ENCODE results near the gene KRT33A. TPM values are rescaled to one million over a fixed set of nuclear protein-coding genes. Genes with fewer than 3 reads are reported as not detected.

Gene KRT33A
- total RNA-seq, 1 experiment from 2014 or later, result not detected

DNA sequence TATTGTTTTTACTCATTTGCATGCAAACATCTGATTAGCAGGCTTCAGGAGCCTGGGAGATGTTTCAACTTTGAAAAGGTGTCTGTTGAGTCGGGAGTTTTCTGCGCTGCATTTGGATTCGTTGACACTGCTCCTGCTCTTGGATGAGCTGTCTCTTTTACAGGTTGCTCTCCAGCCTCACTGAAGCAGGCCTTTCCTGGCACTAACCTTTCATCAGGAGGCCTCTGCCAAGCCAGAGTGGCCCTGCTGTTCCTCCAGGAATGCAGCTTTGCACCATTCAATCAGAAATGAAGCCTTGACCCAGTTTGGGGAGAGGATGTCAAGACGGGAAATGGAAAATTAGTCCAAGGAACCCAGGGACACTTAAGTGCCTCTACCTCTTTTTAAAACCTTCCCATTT is 47.6 kb downstream of the KRT33A start:
- Histone ChIP-seq H3K4me1 (replicated peaks; ENCODE audit: insufficient read depth) (no peaks in the 10 kb centered on the region), H3K4me3 (no peak overlapping the region), H2AFZ (no peak overlapping the region), H3K4me2 (no peak overlapping the region), H3K79me2 (ENCODE audit: low read depth) (no peaks in the 10 kb centered on the region), H3K27ac (no peak overlapping the region), H3K9me3 (ENCODE audit: insufficient read depth, low read depth) (no peaks in the 10 kb centered on the region), H3F3A (ENCODE audit: insufficient read depth, low read depth) (no peaks in the 10 kb centered on the region), H3K9me2 (ENCODE audit: insufficient read depth) (no peaks in the 10 kb centered on the region), H3K36me3 (ENCODE audit: low read depth) (no peaks in the 10 kb centered on the region), H4K20me1 (ENCODE audit: insufficient read depth) (no peaks in the 10 kb centered on the region), H3K27me3 (ENCODE audit: insufficient read depth, low read depth) (no peaks in the 10 kb centered on the region)
- intact Hi-C loops (cut with micrococcal nuclease; ENCODE audit: unreplicated experiment), result no loop called here
- no TSS peak for BruUV-seq (replicated peaks)
- TF ChIP-seq, protein P1, sequence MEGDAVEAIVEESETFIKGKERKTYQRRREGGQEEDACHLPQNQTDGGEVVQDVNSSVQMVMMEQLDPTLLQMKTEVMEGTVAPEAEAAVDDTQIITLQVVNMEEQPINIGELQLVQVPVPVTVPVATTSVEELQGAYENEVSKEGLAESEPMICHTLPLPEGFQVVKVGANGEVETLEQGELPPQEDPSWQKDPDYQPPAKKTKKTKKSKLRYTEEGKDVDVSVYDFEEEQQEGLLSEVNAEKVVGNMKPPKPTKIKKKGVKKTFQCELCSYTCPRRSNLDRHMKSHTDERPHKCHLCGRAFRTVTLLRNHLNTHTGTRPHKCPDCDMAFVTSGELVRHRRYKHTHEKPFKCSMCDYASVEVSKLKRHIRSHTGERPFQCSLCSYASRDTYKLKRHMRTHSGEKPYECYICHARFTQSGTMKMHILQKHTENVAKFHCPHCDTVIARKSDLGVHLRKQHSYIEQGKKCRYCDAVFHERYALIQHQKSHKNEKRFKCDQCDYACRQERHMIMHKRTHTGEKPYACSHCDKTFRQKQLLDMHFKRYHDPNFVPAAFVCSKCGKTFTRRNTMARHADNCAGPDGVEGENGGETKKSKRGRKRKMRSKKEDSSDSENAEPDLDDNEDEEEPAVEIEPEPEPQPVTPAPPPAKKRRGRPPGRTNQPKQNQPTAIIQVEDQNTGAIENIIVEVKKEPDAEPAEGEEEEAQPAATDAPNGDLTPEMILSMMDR (conservative IDR thresholded peaks at IDR 0.05), result no peak
- CTCF ChIA-PET, result no interaction called here
- no peak for DNase-seq
- POLR2A ChIA-PET (ENCODE audit: unreplicated experiment), result interaction anchor here (0.5 kb wide), 1 partner anchor 469 kb away, joined by 3 read pairs; no protein-coding TSS in a partner anchor

DNA sequence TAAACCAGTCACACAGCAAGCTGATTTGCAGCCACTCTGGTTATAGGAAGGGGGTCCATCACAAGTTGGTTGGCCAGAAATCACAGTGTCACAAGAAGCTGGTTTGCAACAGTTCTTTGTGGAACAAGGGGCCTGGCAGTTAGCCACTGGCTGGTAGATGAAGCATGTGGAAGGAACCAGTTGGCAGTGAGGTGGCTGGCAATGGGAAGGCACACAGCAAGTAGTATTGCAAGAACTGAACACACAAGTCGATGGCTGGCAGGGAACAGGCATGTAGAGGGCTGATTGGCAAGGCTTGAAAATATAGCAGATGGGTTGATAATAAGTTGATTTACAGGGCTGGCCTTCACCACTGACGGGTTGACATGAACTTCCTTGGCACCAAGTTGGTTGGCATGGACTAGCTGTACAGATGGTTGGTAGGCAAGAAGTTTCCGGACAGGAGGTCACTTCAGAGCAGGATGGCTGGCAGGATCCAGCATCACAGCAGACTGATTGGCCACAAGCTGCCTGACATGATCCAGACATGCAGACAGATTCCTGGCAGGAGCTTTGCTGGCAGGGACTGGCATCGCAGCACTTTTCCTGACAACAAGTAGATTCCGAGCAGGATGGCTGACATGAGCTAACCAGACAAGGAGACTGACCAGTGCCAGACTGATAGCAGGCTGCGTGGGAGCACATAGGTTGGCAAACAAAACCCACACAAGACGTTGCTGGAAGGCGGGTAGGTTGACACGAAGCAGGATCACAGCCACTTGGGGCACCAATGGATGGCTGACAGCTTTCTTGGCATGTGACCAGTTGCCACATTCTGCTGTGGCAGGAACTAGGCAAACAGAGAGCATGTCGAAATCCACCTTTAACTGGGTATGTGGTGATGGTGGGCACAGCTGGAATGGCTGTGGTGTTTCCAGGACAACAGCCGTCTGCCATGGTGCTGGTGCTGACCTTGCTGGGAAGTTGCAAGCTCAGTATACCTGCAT is 48.4 kb downstream of the KRT33A start, which contains the start of gene KRTAP29-1:
TSS of gene KRTAP29-1 (minus strand) at position 936 of the 986 bp plus-strand sequence. CDS start at position 936, 0 bp downstream.
- BruUV-seq (replicated peaks), result no TSS peak
- Histone ChIP-seq H3K4me3 (no peak within 1 kb of the TSS), H3K27me3 (ENCODE audit: insufficient read depth, low read depth) (no peaks in the 10 kb centered on the region), H4K20me1 (ENCODE audit: insufficient read depth) (no peaks in the 10 kb centered on the region), H3F3A (ENCODE audit: insufficient read depth, low read depth) (no peaks in the 10 kb centered on the region), H3K36me3 (ENCODE audit: low read depth) (no peaks in the 10 kb centered on the region), H3K9me3 (ENCODE audit: insufficient read depth, low read depth) (no peaks in the 10 kb centered on the region), H3K4me2 (no peak within 1 kb of the TSS), H3K9me2 (ENCODE audit: insufficient read depth) (no peaks in the 10 kb centered on the region), H3K79me2 (ENCODE audit: low read depth) (no peaks in the 10 kb centered on the region), H3K4me1 (replicated peaks; ENCODE audit: insufficient read depth) (no peaks in the 10 kb centered on the region), H3K27ac (no peak within 1 kb of the TSS), H2AFZ (no peak within 1 kb of the TSS)
- intact Hi-C loops (cut with micrococcal nuclease; ENCODE audit: unreplicated experiment), result no loop called here
- DNase-seq, result no peak
- ChIA-PET POLR2A (ENCODE audit: unreplicated experiment) (no interaction called here), CTCF (no interaction called here)
- no peak for TF ChIP-seq EZH2 (IDR thresholded peaks at IDR 0.05; ENCODE audit: low read depth)
- TF ChIP-seq, protein P1 (conservative IDR thresholded peaks at IDR 0.05), result no peak

DNA sequence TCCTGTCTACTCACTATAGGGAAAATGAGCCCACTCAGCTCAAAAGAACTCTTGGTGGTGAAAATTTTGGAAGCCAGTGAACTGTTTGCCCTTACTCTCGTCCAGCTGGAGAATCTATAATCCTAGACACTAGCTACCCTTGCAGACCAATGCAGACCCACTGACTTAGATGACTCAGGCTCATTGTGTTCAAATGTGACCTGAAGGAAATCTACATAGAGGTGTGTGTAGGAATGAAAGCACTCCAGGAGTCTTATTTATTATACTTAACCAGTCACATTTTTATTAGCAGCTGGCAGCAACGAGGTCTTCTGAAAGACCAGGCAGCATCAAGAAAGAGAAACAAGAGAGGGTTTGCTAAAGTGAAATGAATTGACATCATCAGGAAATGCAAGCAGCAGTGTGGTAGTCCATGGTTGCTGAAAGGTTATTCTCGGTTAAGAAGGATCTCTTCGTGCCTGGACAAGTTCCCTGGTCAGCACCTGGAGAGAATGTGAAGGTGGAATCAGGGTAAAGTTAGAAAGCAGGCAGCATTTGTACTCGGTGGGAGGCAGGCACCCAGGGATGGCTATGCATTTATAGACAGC is 49.3 kb downstream of the KRT33A start:
- Histone ChIP-seq H3K4me2 (no peak overlapping the region), H3K79me2 (ENCODE audit: low read depth) (no peaks in the 10 kb centered on the region), H3K4me1 (replicated peaks; ENCODE audit: insufficient read depth) (no peaks in the 10 kb centered on the region), H3K36me3 (ENCODE audit: low read depth) (no peaks in the 10 kb centered on the region), H3K27me3 (ENCODE audit: insufficient read depth, low read depth) (no peaks in the 10 kb centered on the region), H2AFZ (no peak overlapping the region), H3F3A (ENCODE audit: insufficient read depth, low read depth) (no peaks in the 10 kb centered on the region), H3K27ac (no peak overlapping the region), H3K9me3 (ENCODE audit: insufficient read depth, low read depth) (no peaks in the 10 kb centered on the region), H3K4me3 (no peak overlapping the region), H3K9me2 (ENCODE audit: insufficient read depth) (no peaks in the 10 kb centered on the region), H4K20me1 (ENCODE audit: insufficient read depth) (no peaks in the 10 kb centered on the region)
- intact Hi-C loops (cut with micrococcal nuclease; ENCODE audit: unreplicated experiment), result no loop called here
- TF ChIP-seq EZH2 (IDR thresholded peaks at IDR 0.05; ENCODE audit: low read depth), result no peak
- TF ChIP-seq, protein P1 (conservative IDR thresholded peaks at IDR 0.05), result no peak
- ChIA-PET CTCF (no interaction called here), POLR2A (ENCODE audit: unreplicated experiment) (interaction anchor here (0.6 kb wide), 1 partner anchor 89 kb away, joined by 4 read pairs; no protein-coding TSS in a partner anchor)
- no peak for DNase-seq
- no TSS peak for BruUV-seq (replicated peaks)

All from PC-9 (cell line).